Kidney (tissue), 14 donors: ENCODE results near the gene MAD2L2. TPM values are rescaled to one million over a fixed set of nuclear protein-coding genes. Genes with fewer than 3 reads are reported as not detected.

Experiments used
- DNase-seq, 5 donors: peaks; one replicate each; pipeline ENCODE4 v3.0.0-alpha.2; 2013 to 2020
- FAIRE-seq: peaks from 2 replicates; lab custom pipeline; 2012; peaks lifted over from hg19 to GRCh38; lab: Jason Lieb, UNC
- H3K27ac ChIP-seq, 2 donors: one replicate each; pipeline ENCODE4 v1.7.0; 2013; ENCODE audit warnings: low read depth in 2 of 2, low read length in 2 of 2, inconsistent platforms in 1 of 2
- H3K27me3 ChIP-seq: one replicate; pipeline ENCODE4 v1.7.1; 2013; ENCODE audit warnings: low read length, inconsistent platforms; ENCODE audit not compliant: control insufficient read depth, insufficient read depth
- H3K36me3 ChIP-seq, 3 donors: one replicate each; pipeline versions ENCODE4 v1.7.0 to v1.7.1; 2013; ENCODE audit warnings: low read length in 3 of 3, control low read depth in 1 of 3, inconsistent platforms in 1 of 3; ENCODE audit not compliant: insufficient read depth in 3 of 3, control insufficient read depth in 2 of 3
- H3K4me1 ChIP-seq, 3 donors: one replicate each; pipeline versions ENCODE4 v1.7.0 to v1.7.1; 2013; ENCODE audit warnings: low read length in 3 of 3, inconsistent platforms in 1 of 3, low read depth in 1 of 3; ENCODE audit not compliant: control insufficient read depth in 2 of 3, insufficient read depth in 2 of 3
- H3K4me3 ChIP-seq, 3 donors: one replicate each; pipeline versions ENCODE4 v1.7.0 to v1.8.1; 2013; ENCODE audit warnings: low read length in 3 of 3, control low read depth in 1 of 3, inconsistent platforms in 1 of 3
- H3K9ac ChIP-seq, 3 donors: one replicate each; pipeline versions ENCODE4 v1.7.0 to v1.7.1; 2013; ENCODE audit warnings: low read length in 3 of 3, control low read depth in 1 of 3, inconsistent platforms in 1 of 3
- H3K9me3 ChIP-seq, 3 donors: one replicate each; pipeline versions ENCODE4 v1.7.0 to v1.7.1; 2013; ENCODE audit warnings: low read length in 3 of 3, control low read depth in 1 of 3, inconsistent platforms in 1 of 3; ENCODE audit not compliant: control insufficient read depth in 2 of 3, insufficient read depth in 1 of 3
- intact Hi-C: fragments of 100-400 bp; cut with DNase I; formaldehyde crosslinking; loops from one replicate; pipeline ENCODE4 v1.11.1; 2022
- polyA plus RNA-seq: library from polyadenylated mRNA; stranded (reverse); fragments of 350-450 nt; fragmentation: Illumina TruSeq; extraction: RNeasy Lipid Tissue Mini Kit (QIAGEN cat#74804); gene quantifications from one replicate; pipeline ENCODE4 v1.2.3, GENCODE V29; 2014; ENCODE audit warnings: low read depth, low replicate concordance; ENCODE audit not compliant: insufficient read depth
- total RNA-seq: library from RNA; stranded (reverse); fragmentation: NEBNext Ultra II Directional; extraction: Animal tissue kit (Norgen Biotek cat#: 25700); gene quantifications from one replicate; pipeline ENCODE4 v1.2.1, GENCODE V29; 2021
- TF ChIP-seq, protein P1 (sequence below): IDR thresholded peaks from 3 replicates; pipeline ENCODE4 v1.5.1; 2012; ENCODE audit warnings: mild to moderate bottlenecking, moderate library complexity, borderline replicate concordance; ENCODE audit not compliant: insufficient read depth; ENCODE audit errors: extremely low read depth
- donor health status: control.
- donor health status: control.
- donor health status: control.
- donor health status: control.
- donor health status: control.
- donor health status: DM: yes; HTN: yes; CAD: no.
- donor health status: Normal renal cell carcinoma (clear cell type).

Gene MAD2L2
- total and polyA plus RNA-seq, 2 donors from 2014 or later, result 36.8 to 51.7 TPM

DNA sequence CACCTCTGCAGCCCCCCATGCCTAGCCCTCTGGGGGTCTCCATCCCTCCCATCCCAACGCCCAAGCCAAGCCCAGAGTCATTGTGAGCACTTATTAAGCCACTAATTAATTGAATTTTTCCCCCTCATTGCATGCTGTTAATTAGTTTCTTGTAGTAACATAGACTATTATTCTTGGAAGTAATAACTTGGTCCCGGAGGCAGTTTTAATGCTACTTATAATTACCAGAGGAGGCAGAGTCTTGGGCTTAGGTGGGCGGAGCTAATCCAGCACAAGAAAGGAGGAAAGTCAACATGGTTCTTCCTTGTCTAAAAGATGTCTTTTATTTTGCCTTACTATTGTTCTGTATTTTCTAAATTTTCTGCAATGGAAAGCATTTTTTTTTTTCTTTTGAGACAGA lies 54.4 kb downstream of the MAD2L2 start:
- Histone ChIP-seq H3K27ac (no peak overlapping the region), H3K9me3 (peaks cover 0 to 5% (median 0%) of the 10 kb centered on the region in 3 donors), H3K4me1 (no peaks in the 10 kb centered on the region), H3K36me3 (no peaks in the 10 kb centered on the region), H3K27me3 (no peaks in the 10 kb centered on the region), H3K9ac (no peak overlapping the region), H3K4me3 (no peak overlapping the region)
- peak in 1 of 5 donors; percentile 5 for DNase-seq
- intact Hi-C loops, result no loop called here
- FAIRE-seq, result no peak
- TF ChIP-seq, protein P1, sequence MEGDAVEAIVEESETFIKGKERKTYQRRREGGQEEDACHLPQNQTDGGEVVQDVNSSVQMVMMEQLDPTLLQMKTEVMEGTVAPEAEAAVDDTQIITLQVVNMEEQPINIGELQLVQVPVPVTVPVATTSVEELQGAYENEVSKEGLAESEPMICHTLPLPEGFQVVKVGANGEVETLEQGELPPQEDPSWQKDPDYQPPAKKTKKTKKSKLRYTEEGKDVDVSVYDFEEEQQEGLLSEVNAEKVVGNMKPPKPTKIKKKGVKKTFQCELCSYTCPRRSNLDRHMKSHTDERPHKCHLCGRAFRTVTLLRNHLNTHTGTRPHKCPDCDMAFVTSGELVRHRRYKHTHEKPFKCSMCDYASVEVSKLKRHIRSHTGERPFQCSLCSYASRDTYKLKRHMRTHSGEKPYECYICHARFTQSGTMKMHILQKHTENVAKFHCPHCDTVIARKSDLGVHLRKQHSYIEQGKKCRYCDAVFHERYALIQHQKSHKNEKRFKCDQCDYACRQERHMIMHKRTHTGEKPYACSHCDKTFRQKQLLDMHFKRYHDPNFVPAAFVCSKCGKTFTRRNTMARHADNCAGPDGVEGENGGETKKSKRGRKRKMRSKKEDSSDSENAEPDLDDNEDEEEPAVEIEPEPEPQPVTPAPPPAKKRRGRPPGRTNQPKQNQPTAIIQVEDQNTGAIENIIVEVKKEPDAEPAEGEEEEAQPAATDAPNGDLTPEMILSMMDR, result no peak

Other genes starting within 250 kb of the MAD2L2 start
- 0.19 TPM for gene DISP3, start 202.0 kb downstream of the MAD2L2 start, total RNA-seq
- gene DISP3, start 202.0 kb downstream of the MAD2L2 start, polyA plus RNA-seq, result not detected
- 10.2 TPM for gene FBXO2, start 26.7 kb downstream of the MAD2L2 start, total RNA-seq
- 38.4 TPM for gene FBXO2, start 26.7 kb downstream of the MAD2L2 start, polyA plus RNA-seq
- gene FBXO44, start 26.3 kb downstream of the MAD2L2 start, total RNA-seq, result 22.5 TPM
- gene FBXO44, start 26.3 kb downstream of the MAD2L2 start, polyA plus RNA-seq, result 66.6 TPM
- gene FBXO6, start 16.9 kb downstream of the MAD2L2 start, total RNA-seq, result 8.1 TPM
- gene FBXO6, start 16.9 kb downstream of the MAD2L2 start, polyA plus RNA-seq, result 11.2 TPM
- 0.28 TPM for gene DRAXIN, start 10.6 kb upstream of the MAD2L2 start, total RNA-seq
- gene DRAXIN, start 10.6 kb upstream of the MAD2L2 start, polyA plus RNA-seq, result 0.17 TPM
- 66.1 TPM for gene AGTRAP, start 55.0 kb upstream of the MAD2L2 start, total RNA-seq
- 140 TPM for gene AGTRAP, start 55.0 kb upstream of the MAD2L2 start, polyA plus RNA-seq
- 4.2 TPM for gene C1orf167, start 81.0 kb upstream of the MAD2L2 start, total RNA-seq
- gene C1orf167, start 81.0 kb upstream of the MAD2L2 start, polyA plus RNA-seq, result 1.9 TPM
- 65.5 TPM for gene MTHFR, start 124.8 kb upstream of the MAD2L2 start, total RNA-seq
- gene MTHFR, start 124.8 kb upstream of the MAD2L2 start, polyA plus RNA-seq, result 10.6 TPM
- gene CLCN6, start 125.0 kb upstream of the MAD2L2 start, total RNA-seq, result 26.0 TPM
- 7.1 TPM for gene CLCN6, start 125.0 kb upstream of the MAD2L2 start, polyA plus RNA-seq
- gene NPPA, start 166.6 kb upstream of the MAD2L2 start, total RNA-seq, result 0.50 TPM
- not detected for gene NPPA, start 166.6 kb upstream of the MAD2L2 start, polyA plus RNA-seq
- gene NPPB, start 177.8 kb upstream of the MAD2L2 start, total RNA-seq, result not detected
- not detected for gene NPPB, start 177.8 kb upstream of the MAD2L2 start, polyA plus RNA-seq
- gene KIAA2013, start 245.3 kb upstream of the MAD2L2 start, total RNA-seq, result 42.5 TPM
- gene KIAA2013, start 245.3 kb upstream of the MAD2L2 start, polyA plus RNA-seq, result 52.1 TPM